GM12878 (cell line): Measurements from ENCODE around the gene TBX5. TPM values are rescaled to one million over a fixed set of nuclear protein-coding genes. Genes with fewer than 3 reads are reported as not detected.

Experiments used
- ATAC-seq: fragments of 200-7000 bp; cut with Tn5 transposase; 3 replicates; pipeline ENCODE4 v1.9.1; 2020; ENCODE audit warnings: mild to moderate bottlenecking, moderate library complexity
- BruUV-seq: library from RNA; stranded (reverse); fragments of 400-500 nt; replicated peaks from 2 replicates; lab custom pipeline; 2021; lab: Mats Ljungman, UMichigan
- CTCF ChIA-PET: fragments of 300-600 bp; sonication (Branson Sonifier 250); formaldehyde crosslinking; extraction: SDS; loops from one replicate; lab custom pipeline; 2021; ENCODE audit warnings: inconsistent platforms; lab: Yijun Ruan, JAX
- POLR2A ChIA-PET: fragments of 350-600 bp; formaldehyde crosslinking; extraction: SDS; loops from one replicate; lab custom pipeline; 2021; ENCODE audit warnings: inconsistent platforms; lab: Charles Lee
- RAD21 ChIA-PET: fragments of 300-600 bp; sonication (Branson Sonifier 250); formaldehyde crosslinking; loops from one replicate; lab custom pipeline; 2023; ENCODE audit warnings: antibody characterized with exemption; ENCODE audit not compliant: unreplicated experiment; lab: Charles Lee
- SMC1A ChIA-PET: fragments of 300-600 bp; sonication (Branson Sonifier 250); formaldehyde crosslinking; loops from one replicate; lab custom pipeline; 2023; ENCODE audit not compliant: unreplicated experiment, uncharacterized antibody; lab: Charles Lee
- DNase-seq: peaks from one replicate; pipeline ENCODE4 v3.0.0-alpha.2; 2011; ENCODE audit warnings: low read depth, low spot score
- FAIRE-seq: peaks from 3 replicates; lab custom pipeline; 2011; peaks lifted over from hg19 to GRCh38; lab: Jason Lieb, UNC
- H2AFZ ChIP-seq: 2 replicates; pipeline ENCODE4 v1.6.0; 2011; ENCODE audit warnings: low read depth, low read length, control low read depth; ENCODE audit not compliant: control insufficient read depth
- H3K27ac ChIP-seq: 2 replicates; pipeline ENCODE4 v1.5.1; 2011; ENCODE audit warnings: control low read depth; ENCODE audit not compliant: control insufficient read depth, insufficient read depth
- H3K27me3 ChIP-seq, 2 experiments: replicated peaks in 1 of 2; 2 replicates each; pipeline versions ENCODE4 v1.6.0 to v1.6.1; 2011; ENCODE audit warnings: low read length in 1 of 2; ENCODE audit not compliant: control insufficient read depth in 2 of 2, insufficient read depth in 2 of 2
- H3K36me3 ChIP-seq, 2 experiments: 2 replicates each; pipeline ENCODE4 v1.5.1; 2011; ENCODE audit warnings: low read length in 1 of 2; ENCODE audit not compliant: control insufficient read depth in 2 of 2, insufficient read depth in 2 of 2
- H3K4me1 ChIP-seq: 2 replicates; pipeline ENCODE4 v1.6.1; 2011; ENCODE audit warnings: mild to moderate bottlenecking, low read length, moderate library complexity, mixed read lengths; ENCODE audit not compliant: control insufficient read depth, insufficient read depth
- H3K4me2 ChIP-seq: 2 replicates; pipeline ENCODE4 v1.6.0; 2011; ENCODE audit warnings: control low read depth; ENCODE audit not compliant: control insufficient read depth, insufficient read depth
- H3K4me3 ChIP-seq: fragments of 200-600 bp; sonication (generic); 2 replicates; pipeline ENCODE4 v1.5.1; 2016
- H3K79me2 ChIP-seq: 2 replicates; pipeline ENCODE4 v1.6.0; 2011; ENCODE audit warnings: low read length; ENCODE audit not compliant: control insufficient read depth, insufficient read depth
- H3K9ac ChIP-seq: 2 replicates; pipeline ENCODE4 v1.8.0; 2011; ENCODE audit warnings: low read length, control low read depth, mixed read lengths; ENCODE audit not compliant: control insufficient read depth, insufficient read depth
- H3K9me3 ChIP-seq: replicated peaks from 3 replicates; pipeline ENCODE4 v1.5.1; 2011; ENCODE audit warnings: mild to moderate bottlenecking, low read length; ENCODE audit not compliant: control insufficient read depth, insufficient read depth
- H4K20me1 ChIP-seq: 2 replicates; pipeline ENCODE4 v1.6.0; 2011; ENCODE audit not compliant: control insufficient read depth, insufficient read depth
- ASH2L ChIP-seq: fragments of 300-600, 200-600 bp; sonication (generic); IDR thresholded peaks from 2 replicates; pipeline ENCODE4 v1.6.1; 2017; ENCODE audit warnings: low read depth, mild to moderate bottlenecking, borderline replicate concordance
- BCL11A ChIP-seq: IDR thresholded peaks from 2 replicates; pipeline ENCODE4 v1.6.1; 2011; ENCODE audit warnings: low read depth, low read length
- CEBPB ChIP-seq, 2 experiments: fragments of 150-350 bp in 1 of 2; IDR thresholded peaks; 2 replicates each; pipeline ENCODE4 v1.6.1; 2012 to 2014; ENCODE audit warnings: low read depth in 2 of 2, low read length in 2 of 2, borderline replicate concordance in 1 of 2, inconsistent platforms in 1 of 2
- CHD4 ChIP-seq: fragments of 200-600 bp; sonication (generic); IDR thresholded peaks from 2 replicates; pipeline ENCODE4 v1.6.1; 2016; ENCODE audit warnings: mild to moderate bottlenecking
- RAD51 ChIP-seq: fragments of 450-650 bp; IDR thresholded peaks from 2 replicates; pipeline ENCODE4 v1.6.1; 2016; ENCODE audit warnings: moderate library complexity, mild to moderate bottlenecking, inconsistent platforms
- ZBTB11 ChIP-seq: fragments of 450-650 bp; formaldehyde crosslinking; IDR thresholded peaks from 2 replicates; pipeline ENCODE4 v1.5.0; 2022; ENCODE audit warnings: mild to moderate bottlenecking, missing genetic modification characterization
- ZNF592 ChIP-seq: fragments of 450-650 bp; IDR thresholded peaks from 2 replicates; pipeline ENCODE4 v1.6.1; 2017; ENCODE audit warnings: mild to moderate bottlenecking, moderate library complexity
- WGBS: methylation state at CpG from one replicate; pipeline ENCODE4 v1.1.6; 2016; ENCODE audit warnings: low lambda C conversion rate; ENCODE audit not compliant: insufficient replicate concordance, insufficient coverage; ENCODE audit errors: missing lambda C conversion rate; 5-methylcytosine and 5-hydroxymethylcytosine counted together
- in situ Hi-C: fragments of 300-500 bp; cut with MboI; formaldehyde crosslinking; loops from 9 replicates; pipeline ENCODE4 v1.14.3; 2018; ENCODE audit warnings: mixed read lengths
- intact Hi-C: fragments of 100-400 bp; cut with micrococcal nuclease; formaldehyde crosslinking; loops from one replicate; pipeline ENCODE4 v1.14.2; 2022; ENCODE audit not compliant: unreplicated experiment
- polyA plus RNA-seq, 11 experiments: library from polyadenylated mRNA; depleted of rRNA in 4 of 11; unstranded in 6 of 11; stranded (reverse) in 5 of 11; fragments of >200 nt; fragmentation: Nextera tagmentation in 4 of 11; fragmentation: Illumina TruSeq in 1 of 11; extraction: Ambion mirVana in 4 of 11; extraction: Trizol in 1 of 11; gene quantifications; 1 replicate in 1 of 11; 2 replicates in 10 of 11; pipeline versions ENCODE4 v1.2.1 to v1.2.3, GENCODE V29; 2011 to 2016; ENCODE audit warnings: inconsistent platforms in 2 of 11, missing spikeins in 2 of 11, low read depth in 1 of 11
- total RNA-seq, 4 experiments: library from RNA; depleted of rRNA in 3 of 4; stranded (reverse); fragments of >200 nt in 3 of 4; fragmentation: Illumina TruSeq in 1 of 4; extraction: Trizol in 1 of 4; gene quantifications; 2 replicates each; pipeline versions ENCODE4 v1.2.1 to v1.2.3, GENCODE V29; 2013 to 2021

Gene TBX5
- total and polyA plus RNA-seq, 10 of the 15 experiments (the other 5 are each of a cell fraction or from before 2014, with no cell fraction given), result 0.04 TPM; not detected in 9

- Histone ChIP-seq H3K79me2 (no peaks in the 10 kb centered on the region), H3K9me3 (no peaks in the 10 kb centered on the region; the same call in 2 of the 3 replicates)
- CTCF ChIA-PET, result no interaction called here
- in situ Hi-C loops, result no loop called here
- TF ChIP-seq RAD51 (no peak), ASH2L (no peak), ZNF592 (no peak), CEBPB (IDR thresholded peaks at IDR 0.05; ENCODE audit: borderline replicate concordance in 1 of 2, low read depth in 2 of 2, low read length in 2 of 2) (no peak), BCL11A (no peak), ZBTB11 (CRISPR knock-in tag) (no peak), CHD4 (no peak)
- TF ChIP-seq, all 136 proteins: peak for 0
- SMC1A ChIA-PET, result no interaction called here
- H3K27ac ChIP-seq, result no peak overlapping the region
- H3K9ac ChIP-seq, result no peak overlapping the region
- no peak overlapping the region for H3K4me2 ChIP-seq
- H3K4me3 ChIP-seq, result no peak overlapping the region
- RAD21 ChIA-PET, result no interaction called here
- intact Hi-C loops, result no loop called here
- POLR2A ChIA-PET, result no interaction called here
- BruUV-seq, result no TSS peak
- H3K4me1 ChIP-seq, result no peaks in the 10 kb centered on the region
- ATAC-seq (no peak), DNase-seq (no peak), FAIRE-seq (no peak)
- peaks cover 11 to 28% of the 10 kb centered on the region in 2 experiments for H3K27me3 ChIP-seq
- 14% methylated on average over 7 of the region's 7 CpGs for WGBS
- H4K20me1 ChIP-seq, result no peaks in the 10 kb centered on the region
- H3K36me3 ChIP-seq, result no peaks in the 10 kb centered on the region
- no peak overlapping the region for H2AFZ ChIP-seq
Observed at GRCh38 chr12:114412307-114412706, 6.4 kb upstream of the TBX5 start.
